SHP77 treated with DMSO at 0.1 percent for 48 hours (cell line): ENCODE results near the gene WWOX.

Source experiments
- DNase-seq: peaks from one replicate; lab custom pipeline; 2025; lab: John Stamatoyannopoulos, UW

WWOX gene

GRCh38 chr16:78438632-78439031 lies 339.2 kb downstream of the WWOX start:
- DNase-seq, result no peak

GRCh38 chr16:78439646-78440045 lies 340.2 kb downstream of the WWOX start:
- no peak for DNase-seq

- DNase-seq, result no peak
Measured at GRCh38 chr16:78441298-78441697, 341.8 kb downstream of the WWOX start.

GRCh38 chr16:78443542-78444364 lies 344.3 kb downstream of the WWOX start:
- no peak for DNase-seq

DNA sequence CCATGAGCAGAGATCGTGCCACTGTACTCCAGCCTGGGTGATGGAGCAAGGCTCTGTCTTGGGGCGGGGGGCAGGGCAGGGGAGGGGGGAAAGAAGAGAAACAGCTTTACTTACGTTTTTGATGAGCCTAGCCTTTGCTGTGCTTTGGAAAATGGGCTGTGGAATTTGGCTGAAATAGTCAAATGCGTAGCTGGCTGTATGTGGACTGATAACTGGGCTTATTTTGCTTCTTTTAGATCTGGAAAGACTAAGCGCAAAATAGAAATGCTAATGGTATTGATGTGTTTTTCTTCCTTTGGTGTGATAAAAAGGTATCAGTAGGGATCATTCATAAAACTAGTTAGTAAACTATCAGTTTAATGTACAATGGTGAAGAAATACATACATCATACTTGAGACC lies 346.4 kb downstream of the WWOX start:
- DNase-seq, result no peak

- DNase-seq, result no peak
Measured at GRCh38 chr16:78446486-78446885, 347.0 kb downstream of the WWOX start.

GRCh38 chr16:78446992-78447563 lies 347.6 kb downstream of the WWOX start:
- DNase-seq, result no peak

DNA sequence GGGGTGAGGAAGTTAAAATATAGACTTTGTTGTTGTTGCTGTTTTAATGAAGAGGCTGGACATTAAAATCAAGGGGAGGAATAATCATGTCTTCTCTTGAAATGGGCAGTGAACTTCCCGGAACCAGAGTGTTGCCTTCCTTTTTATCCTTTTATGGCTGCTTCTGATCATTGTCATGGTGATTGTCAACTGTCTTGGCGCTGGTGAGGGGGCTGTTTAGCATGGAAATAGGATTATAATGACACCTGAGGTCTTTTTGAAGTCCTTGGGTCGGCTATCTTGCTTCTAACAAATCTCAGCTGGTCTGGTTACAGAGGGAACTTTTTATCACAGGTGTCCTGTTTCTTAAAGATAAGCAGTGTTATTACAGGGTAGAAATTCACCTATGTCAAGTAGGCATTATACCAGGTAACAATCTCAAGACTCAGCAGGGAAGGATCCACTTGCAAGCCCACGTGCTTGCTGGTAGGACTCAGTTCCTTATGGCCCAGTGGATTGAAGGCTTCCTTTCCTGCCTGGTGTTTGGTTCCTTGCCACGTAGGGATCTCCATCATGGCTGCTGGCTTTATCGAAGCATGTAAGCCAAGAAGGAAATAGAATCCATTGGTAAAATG lies 349.3 kb downstream of the WWOX start:
- no peak for DNase-seq

DNA sequence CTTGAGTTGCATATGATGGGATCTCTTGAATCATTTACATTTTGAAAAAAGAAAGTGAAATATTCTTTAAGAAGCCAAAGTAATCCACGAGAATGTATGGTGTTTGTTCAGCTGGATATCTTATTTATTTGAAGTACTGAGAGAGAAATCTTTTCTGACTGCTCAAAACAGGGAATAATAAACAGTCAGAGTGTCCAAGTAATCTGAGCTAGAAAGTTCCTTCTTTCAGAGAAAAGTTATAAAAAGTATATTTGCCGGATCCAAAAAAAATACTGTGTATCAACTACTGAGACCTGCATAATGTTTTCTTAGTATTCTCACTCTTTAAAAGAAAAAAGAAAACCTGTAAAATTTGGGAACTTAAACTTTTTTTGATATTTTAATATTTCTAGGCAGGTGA lies 350.8 kb downstream of the WWOX start:
- no peak for DNase-seq

DNA sequence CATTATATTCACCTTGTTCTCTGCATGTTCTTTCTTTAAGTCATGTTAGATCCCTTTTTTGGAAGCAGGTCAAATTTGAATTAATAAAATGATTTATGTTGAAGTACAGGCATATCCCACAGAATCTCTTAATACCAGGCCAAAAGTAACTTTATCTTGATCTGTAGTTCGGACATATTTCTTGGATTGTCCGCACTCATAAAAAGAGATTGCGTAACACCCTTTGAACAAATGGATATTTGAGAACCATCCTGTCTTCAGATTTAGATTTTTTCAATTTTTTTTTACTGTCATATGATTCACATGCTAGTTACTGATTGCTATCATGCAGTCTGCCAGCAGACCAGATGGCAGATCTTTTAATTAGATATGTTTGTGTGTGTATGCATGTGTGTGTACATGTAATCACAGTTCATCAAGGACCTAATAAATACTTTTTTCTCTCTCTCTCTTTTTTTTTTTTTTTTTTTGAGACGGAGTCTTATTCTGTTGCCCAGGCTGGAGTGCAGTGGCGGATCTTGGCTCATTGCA lies 352.6 kb downstream of the WWOX start:
- DNase-seq, result no peak

GRCh38 chr16:78455861-78456260 lies 356.4 kb downstream of the WWOX start:
- DNase-seq, result no peak

DNA sequence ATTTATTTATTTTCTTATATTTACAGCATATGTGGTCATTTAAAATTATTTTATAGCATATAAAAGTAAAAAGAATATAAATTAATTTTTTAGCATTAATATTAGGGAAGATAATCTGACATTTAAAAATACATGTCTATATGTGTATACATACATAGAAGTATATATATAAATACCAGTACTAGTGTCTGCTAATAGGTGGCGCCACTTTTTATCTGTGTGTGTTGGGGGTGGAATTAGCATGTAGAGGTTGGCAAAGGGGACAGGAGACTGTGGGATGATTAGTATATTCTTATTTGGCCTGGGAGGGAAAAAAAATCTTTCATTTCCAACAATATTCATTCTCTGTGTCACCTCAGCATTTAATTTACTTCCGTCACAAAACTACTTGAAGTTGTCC lies 359.1 kb downstream of the WWOX start:
- no peak for DNase-seq

GRCh38 chr16:78460428-78460827 lies 361.0 kb downstream of the WWOX start:
- DNase-seq, result no peak

GRCh38 chr16:78461087-78461486 lies 361.6 kb downstream of the WWOX start:
- no peak for DNase-seq

DNA sequence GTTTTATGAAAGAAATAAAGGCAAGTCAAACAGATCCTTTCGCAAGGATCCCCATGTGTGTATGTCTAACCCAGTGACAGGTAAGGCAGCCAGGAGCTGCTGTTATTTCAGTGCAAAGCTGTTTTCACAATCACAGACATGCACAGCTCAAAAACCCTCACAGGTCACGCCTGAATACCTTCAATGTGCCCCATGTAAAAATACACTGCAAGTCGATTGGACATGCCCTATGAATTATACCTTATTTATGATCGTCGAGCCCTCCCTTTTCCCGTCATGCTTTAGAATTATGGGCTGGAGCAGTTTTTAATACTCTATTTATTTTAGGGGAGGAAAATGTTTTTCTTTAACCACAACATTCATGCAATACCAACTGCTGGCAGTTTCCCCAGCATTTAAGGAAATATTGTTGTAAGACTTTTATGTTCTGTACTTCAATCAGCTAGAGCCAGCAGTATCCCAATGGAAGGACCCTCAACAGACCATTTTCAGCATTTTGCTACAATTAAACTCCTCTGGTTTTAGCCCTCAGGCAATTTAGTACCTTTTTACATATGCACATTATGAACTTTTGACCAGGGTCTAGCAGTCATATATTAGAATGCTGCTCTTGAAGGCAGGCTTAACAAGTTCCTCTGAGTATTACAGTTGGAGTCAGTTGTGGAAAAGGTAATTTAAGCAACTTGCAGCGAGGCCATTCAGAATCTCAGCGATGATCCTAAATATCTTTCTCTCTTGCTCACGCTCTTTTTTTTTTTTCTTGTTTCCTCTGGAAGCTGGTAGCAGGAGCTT lies 362.2 kb downstream of the WWOX start:
- peak; percentile 27 for DNase-seq

DNA sequence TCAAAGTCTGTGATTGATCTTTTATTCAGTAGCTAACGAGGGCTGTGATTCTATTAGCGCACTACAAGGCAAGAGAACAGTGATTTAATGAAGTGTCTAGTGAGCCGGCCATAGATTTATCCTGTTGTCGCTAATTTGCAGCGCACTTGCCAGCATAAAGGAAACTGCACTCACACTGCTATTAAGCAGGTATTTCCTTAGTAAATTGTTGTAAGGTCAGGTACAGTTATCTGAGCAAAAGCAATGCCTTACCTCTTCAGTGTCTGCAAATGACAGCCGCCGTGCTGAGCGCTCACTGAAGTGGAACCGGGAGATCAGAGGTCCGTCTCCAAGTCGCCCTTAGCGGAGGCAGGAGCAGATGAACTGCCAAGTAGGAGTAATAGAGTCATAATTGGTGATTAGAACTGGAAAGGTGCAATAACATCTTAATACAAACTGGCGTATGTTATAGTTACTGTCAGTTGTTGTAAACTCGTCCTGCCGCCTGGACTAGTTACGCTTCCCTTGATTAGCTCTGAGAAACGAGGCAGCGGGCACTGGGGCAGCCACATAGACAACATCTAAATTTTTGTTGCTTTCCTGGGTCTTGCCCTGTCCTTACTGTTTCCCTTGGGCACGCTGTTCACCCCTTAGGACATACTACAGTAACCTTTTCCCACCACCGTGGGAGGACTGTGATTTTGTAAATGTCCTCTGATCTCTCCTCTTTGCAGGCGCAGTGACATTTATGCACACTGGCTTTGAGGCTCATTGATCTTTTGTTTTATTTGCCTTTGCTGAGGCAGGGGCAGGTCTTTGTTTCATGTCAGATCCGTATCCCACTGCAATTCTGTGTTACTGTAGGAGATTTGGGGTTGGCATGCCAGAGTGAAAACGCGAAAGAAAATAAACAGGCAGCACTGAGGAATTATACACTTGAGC lies 363.1 kb downstream of the WWOX start:
- DNase-seq, result no peak

GRCh38 chr16:78463591-78463990 lies 364.1 kb downstream of the WWOX start:
- no peak for DNase-seq

- DNase-seq, result no peak
Measured at GRCh38 chr16:78464833-78465232, 365.4 kb downstream of the WWOX start.

DNA sequence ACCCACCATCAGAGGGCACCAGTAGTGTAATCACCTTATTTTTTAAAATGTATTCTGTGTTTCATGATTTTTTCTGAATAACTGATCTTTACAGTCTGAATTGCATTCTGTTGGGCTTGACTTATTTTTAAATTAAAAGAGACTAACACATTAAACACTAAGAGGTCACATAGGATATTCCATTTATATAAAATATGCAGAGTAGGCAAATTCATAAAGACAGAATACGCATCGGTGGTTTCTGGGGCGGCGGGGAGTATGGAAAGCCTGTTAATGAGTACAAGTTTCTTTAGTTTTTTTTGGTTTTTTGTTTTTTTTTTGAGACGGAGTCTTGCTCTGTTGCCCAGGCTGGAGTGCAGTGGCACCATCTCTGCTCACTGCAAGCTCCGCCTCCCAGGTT lies 366.3 kb downstream of the WWOX start:
- DNase-seq, result no peak

DNA sequence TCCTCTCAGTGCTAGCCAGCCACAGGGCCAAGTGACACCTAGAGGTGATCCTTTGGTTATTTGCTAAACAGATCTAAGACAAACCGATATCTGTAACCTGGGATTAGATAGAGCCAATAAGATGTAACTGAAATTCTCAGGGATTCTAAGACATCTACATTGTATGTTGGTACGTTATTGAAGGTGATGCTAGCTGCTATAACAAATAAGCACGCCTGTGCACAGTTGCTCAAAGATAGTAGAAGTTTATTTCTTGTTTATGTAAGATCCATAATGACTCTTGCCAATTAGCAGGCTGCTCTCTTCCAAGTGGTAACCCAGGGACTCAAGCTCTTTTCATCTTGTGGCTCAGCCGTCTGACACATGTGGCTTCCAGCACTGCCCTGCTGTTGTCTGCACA lies 370.3 kb downstream of the WWOX start:
- no peak for DNase-seq

DNA sequence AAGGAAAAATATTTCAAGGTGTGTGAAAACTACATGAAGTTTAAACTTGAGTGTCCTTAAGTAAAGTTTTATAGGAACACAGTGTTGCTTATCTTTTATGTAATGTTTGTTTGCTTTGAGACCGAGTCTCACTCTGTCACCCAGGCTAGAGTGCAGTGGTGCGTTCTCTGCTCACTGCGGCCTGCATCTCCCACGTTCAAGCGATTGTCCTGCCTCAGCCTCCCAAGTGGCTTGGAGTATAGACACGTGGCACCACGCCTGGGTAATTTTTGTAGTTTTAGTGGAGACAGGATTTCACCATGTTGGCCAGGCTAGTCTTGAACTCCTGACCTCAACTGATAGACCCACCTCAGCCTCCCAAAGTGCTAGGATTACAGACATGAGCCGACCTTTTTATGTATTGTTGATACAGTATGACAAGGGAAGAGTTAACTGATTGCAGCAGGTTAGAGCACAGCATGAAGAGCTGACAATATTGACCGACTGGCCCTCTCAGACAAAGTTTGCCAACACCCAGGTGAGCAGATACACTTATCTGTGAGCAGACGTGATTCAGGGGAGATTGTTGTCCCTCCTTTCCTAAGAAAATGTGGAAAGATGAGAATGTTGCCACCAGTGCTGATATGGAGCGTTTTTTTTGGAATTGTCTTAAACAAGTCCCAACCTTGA lies 373.7 kb downstream of the WWOX start:
- no peak for DNase-seq
